ENCODE data around the gene MTRR.
"Not testable (repeated sequence)": the region's sequence is repeated elsewhere in the genome, so short reads cannot be mapped to it uniquely, and the experiment has no call there.

Gene MTRR

GRCh38 chr5:7902666-7903625, 34.0 kb downstream of the MTRR start:
- no peak for DNase-seq

GRCh38 chr5:7904170-7904569, 35.2 kb downstream of the MTRR start:
- DNase-seq, result no peak

- no peak for DNase-seq
Observed at GRCh38 chr5:7907612-7908011, 38.7 kb downstream of the MTRR start.

GRCh38 chr5:7908317-7908716, 39.4 kb downstream of the MTRR start:
- DNase-seq, result no peak

- peak; percentile 5 for DNase-seq
Observed at GRCh38 chr5:7910738-7911428, 41.9 kb downstream of the MTRR start.

- DNase-seq, result not testable (repeated sequence)
Observed at GRCh38 chr5:7911429-7911771, 42.5 kb downstream of the MTRR start.

- DNase-seq, result peak; percentile 47
Observed at GRCh38 chr5:7916171-7916804, 47.3 kb downstream of the MTRR start.

- no peak for DNase-seq
Observed at GRCh38 chr5:7917130-7918123, 48.5 kb downstream of the MTRR start.

- no peak for DNase-seq
Observed at GRCh38 chr5:7925961-7926695, 57.2 kb downstream of the MTRR start.

GRCh38 chr5:7926720-7927119, 57.8 kb downstream of the MTRR start:
- no peak for DNase-seq

GRCh38 chr5:7927466-7928375, 58.8 kb downstream of the MTRR start:
- peak; percentile 75 for DNase-seq

- peak; percentile 14 for DNase-seq
Observed at GRCh38 chr5:7930011-7930410, 61.1 kb downstream of the MTRR start.

GRCh38 chr5:7941692-7942091, 72.7 kb downstream of the MTRR start:
- DNase-seq, result no peak

GRCh38 chr5:7947301-7947700, 78.4 kb downstream of the MTRR start:
- no peak for DNase-seq

Data from NCI-H69 (cell line).